GM23248 (cell line): ENCODE measurements around the gene CARD14. TPM values are rescaled to one million over a fixed set of nuclear protein-coding genes. Genes with fewer than 3 reads are reported as not detected.

Experiments
- DNase-seq: peaks from one replicate; pipeline ENCODE4 v3.0.0-alpha.2; 2015
- H2AFZ ChIP-seq: fragments of 200-600 bp; sonication (generic); 2 replicates; pipeline ENCODE4 v1.6.1; 2016; ENCODE audit warnings: antibody characterized with exemption
- H3F3A ChIP-seq: fragments of 200-600 bp; sonication (generic); 2 replicates; pipeline ENCODE4 v1.6.1; 2016; ENCODE audit warnings: mild to moderate bottlenecking, antibody characterized with exemption, mixed run types; ENCODE audit not compliant: insufficient read depth
- H3K27ac ChIP-seq: fragments of 200-600 bp; sonication (generic); 2 replicates; pipeline ENCODE4 v1.5.1; 2016; ENCODE audit warnings: mild to moderate bottlenecking
- H3K27me3 ChIP-seq: fragments of 200-600 bp; sonication (generic); replicated peaks from 2 replicates; pipeline ENCODE4 v1.6.1; 2016; ENCODE audit warnings: mild to moderate bottlenecking; ENCODE audit not compliant: insufficient read depth
- H3K36me3 ChIP-seq: fragments of 200-600 bp; sonication (generic); 2 replicates; pipeline ENCODE4 v1.6.1; 2016; ENCODE audit warnings: low read depth, mild to moderate bottlenecking
- H3K4me1 ChIP-seq: fragments of 200-600 bp; sonication (generic); 2 replicates; pipeline ENCODE4 v1.6.1; 2016; ENCODE audit warnings: mild to moderate bottlenecking; ENCODE audit not compliant: insufficient read depth
- H3K4me2 ChIP-seq: fragments of 200-600 bp; sonication (generic); one replicate; pipeline ENCODE4 v1.6.1; 2016; ENCODE audit warnings: mild to moderate bottlenecking; ENCODE audit not compliant: unreplicated experiment
- H3K4me3 ChIP-seq: fragments of 200-600 bp; sonication (generic); 2 replicates; pipeline ENCODE4 v1.5.1; 2016; ENCODE audit warnings: mild to moderate bottlenecking
- H3K79me2 ChIP-seq: fragments of 200-600 bp; sonication (generic); 2 replicates; pipeline ENCODE4 v1.6.1; 2016; ENCODE audit warnings: mild to moderate bottlenecking; ENCODE audit not compliant: insufficient read depth
- H3K9ac ChIP-seq: fragments of 200-600 bp; sonication (generic); 2 replicates; pipeline ENCODE4 v1.6.1; 2016; ENCODE audit warnings: mild to moderate bottlenecking
- H3K9me2 ChIP-seq: fragments of 200-600 bp; sonication (generic); 2 replicates; pipeline ENCODE4 v1.6.1; 2016; ENCODE audit warnings: mixed run types, mild to moderate bottlenecking, moderate library complexity; ENCODE audit not compliant: insufficient read depth
- H3K9me3 ChIP-seq: fragments of 200-600 bp; sonication (generic); one replicate; pipeline ENCODE4 v1.6.1; 2017; ENCODE audit warnings: low read depth
- H4K20me1 ChIP-seq: fragments of 200-600 bp; sonication (generic); 2 replicates; pipeline ENCODE4 v1.6.0; 2016; ENCODE audit not compliant: insufficient read depth
- EZH2 ChIP-seq: fragments of 200-600 bp; sonication (generic); IDR thresholded peaks from 2 replicates; pipeline ENCODE4 v1.6.1; 2018; ENCODE audit warnings: antibody characterized with exemption, mild to moderate bottlenecking; ENCODE audit not compliant: insufficient read depth, poor library complexity, severe bottlenecking
- EZH2phosphoT487 ChIP-seq: fragments of 200-600 bp; sonication (generic); IDR thresholded peaks from 2 replicates; pipeline ENCODE4 v1.6.1; 2018; ENCODE audit warnings: antibody characterized with exemption, moderate library complexity, mild to moderate bottlenecking, low read depth; ENCODE audit not compliant: insufficient read depth
- WGBS, 2 experiments: methylation state at CpG; one replicate each; pipeline ENCODE4 v1.1.6; 2015 to 2017; ENCODE audit warnings: low lambda C conversion rate in 2 of 2, low coverage in 1 of 2; ENCODE audit errors: missing lambda C conversion rate in 2 of 2; 5-methylcytosine and 5-hydroxymethylcytosine counted together
- in situ Hi-C: fragments of 300-500 bp; cut with MboI; formaldehyde crosslinking; loops from 2 replicates; pipeline ENCODE4 v1.15.0; 2020
- polyA plus RNA-seq: library from polyadenylated mRNA; unstranded; fragments of >200 nt; fragmentation: Nextera tagmentation; extraction: Ambion mirVana; gene quantifications from 2 replicates; pipeline ENCODE4 v1.2.1, GENCODE V29; 2016
- total RNA-seq: library from RNA; depleted of rRNA; stranded (reverse); fragments of >200 nt; shearing (Covaris generic); gene quantifications from 2 replicates; pipeline ENCODE4 v1.2.3, GENCODE V29; 2014

The CARD14 gene
- total and polyA plus RNA-seq, 2 experiments from 2014 or later: 0.06 TPM; not detected in 1

GRCh38 chr17:80146121-80147034, 23.5 kb upstream of the CARD14 start:
- Histone ChIP-seq H3K36me3 (peaks cover 19% of the 10 kb centered on the region), H3F3A (no peaks in the 10 kb centered on the region), H3K79me2 (peaks cover 83% of the 10 kb centered on the region), H3K9me3 (no peaks in the 10 kb centered on the region), H3K27me3 (no peaks in the 10 kb centered on the region), H3K27ac (peak overlapping the region; percentile 56), H3K4me3 (peak overlapping the region; percentile 84), H3K9ac (peak overlapping the region; percentile 91), H3K9me2 (no peaks in the 10 kb centered on the region), H4K20me1 (peaks cover 12% of the 10 kb centered on the region; the same call in 1 of the 2 replicates), H3K4me2 (peak overlapping the region; percentile 83), H2AFZ (peak overlapping the region; percentile 62), H3K4me1 (peaks cover 21% of the 10 kb centered on the region; the same call in 1 of the 2 replicates)
- no peak for TF ChIP-seq EZH2phosphoT487
- TF ChIP-seq EZH2: no peak
- peak; percentile 56 for DNase-seq
- in situ Hi-C loops: no loop called here
- 1% methylated on average over 41 to 59 of the region's 69 CpGs for WGBS, 2 experiments

DNA sequence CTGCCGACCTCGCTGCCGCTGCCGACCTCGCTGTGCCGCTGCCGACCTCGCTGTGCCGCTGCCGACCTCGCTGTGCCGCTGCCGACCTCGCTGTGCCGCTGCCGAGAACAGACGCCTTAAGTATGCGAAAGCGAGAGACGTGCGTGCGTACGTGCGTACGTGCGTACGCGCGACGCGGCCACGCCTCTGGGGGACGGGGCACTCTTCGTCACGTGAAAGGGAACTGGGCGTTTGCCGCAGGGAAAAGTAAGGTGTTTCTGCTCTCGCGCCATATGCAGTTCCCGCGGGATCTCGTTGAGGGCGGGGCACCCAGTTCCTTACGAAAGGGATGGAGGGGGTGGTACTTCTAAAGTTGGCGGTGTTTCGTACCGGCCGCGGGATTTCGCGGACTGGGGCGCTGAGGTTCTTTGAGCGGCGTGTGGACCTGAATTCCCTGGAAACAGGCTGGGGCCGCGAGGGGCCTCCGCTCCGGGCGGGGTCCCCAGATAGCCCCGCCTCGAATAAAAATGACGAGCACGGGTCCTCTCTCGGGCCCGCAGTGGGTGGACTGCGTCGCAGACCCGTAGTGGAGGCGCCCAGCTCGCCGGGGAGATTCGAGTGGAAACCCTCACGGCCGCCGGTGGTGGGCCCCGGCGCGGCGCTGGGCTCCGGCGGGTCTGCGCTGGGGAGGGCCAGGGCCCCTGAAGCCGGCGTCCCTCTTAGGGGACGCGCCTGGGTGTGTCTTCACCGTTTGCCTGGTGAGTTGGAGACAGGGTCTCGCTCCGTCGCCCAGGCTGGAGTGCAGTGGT, 22.6 kb upstream of the CARD14 start, which contains the start of gene EIF4A3:
Gene EIF4A3 (minus strand): TSS at position 94 of the 788 bp plus-strand sequence. CDS start 167 bp downstream, outside the sequence.
- in situ Hi-C loops: no loop called here
- Histone ChIP-seq H3K4me2 (peak within 1 kb of the TSS; percentile 83), H3K4me3 (peak within 1 kb of the TSS; percentile 84), H3K79me2 (peaks cover 74% of the 10 kb centered on the region), H3K27ac (peak within 1 kb of the TSS; percentile 78), H3K9me2 (no peaks in the 10 kb centered on the region), H3K4me1 (peaks cover 28% of the 10 kb centered on the region; the same call in 1 of the 2 replicates), H3K9ac (peak within 1 kb of the TSS; percentile 91), H3F3A (no peaks in the 10 kb centered on the region), H2AFZ (peak within 1 kb of the TSS; percentile 85), H4K20me1 (peaks cover 12% of the 10 kb centered on the region; the same call in 1 of the 2 replicates), H3K9me3 (no peaks in the 10 kb centered on the region), H3K27me3 (no peaks in the 10 kb centered on the region), H3K36me3 (peaks cover 12% of the 10 kb centered on the region; the same call in 1 of the 2 replicates)
- peak; percentile 100 for DNase-seq
- 0 to 2% methylated on average over 77 to 84 of the region's 90 CpGs for WGBS, 2 experiments
- TF ChIP-seq EZH2phosphoT487 (no peak), EZH2 (no peak)

- H2AFZ ChIP-seq: peak overlapping the region; percentile 38; the same call in 1 of the 2 replicates
- in situ Hi-C loops: no loop called here
- no peaks in the 10 kb centered on the region for H3K36me3 ChIP-seq
- no peak overlapping the region for H3K4me3 ChIP-seq
- H3K4me1 ChIP-seq: peaks cover 11% of the 10 kb centered on the region; the same call in 1 of the 2 replicates
- no peaks in the 10 kb centered on the region for H4K20me1 ChIP-seq
- TF ChIP-seq EZH2phosphoT487 (no peak), EZH2 (no peak)
- DNase-seq: peak; percentile 71
- no peak overlapping the region for H3K4me2 ChIP-seq
- H3K9ac ChIP-seq: no peak overlapping the region
- 0 out of 2 replicates have a peak overlapping the region, but pooled peaks have one; percentile 9 for H3K27ac ChIP-seq
- H3F3A ChIP-seq: no peaks in the 10 kb centered on the region
- WGBS, 2 experiments: 61% methylated on average over 5 of the region's 5 CpGs
- H3K9me3 ChIP-seq: no peaks in the 10 kb centered on the region
- no peaks in the 10 kb centered on the region for H3K27me3 ChIP-seq
- peaks cover 33% of the 10 kb centered on the region for H3K79me2 ChIP-seq
- no peaks in the 10 kb centered on the region for H3K9me2 ChIP-seq
Observed at GRCh38 chr17:80151333-80151732, 18.5 kb upstream of the CARD14 start.
